Left lung (tissue), 10 donors: Measurements from ENCODE around the gene PRKG1. TPM values are rescaled to one million over a fixed set of nuclear protein-coding genes. Genes with fewer than 3 reads are reported as not detected.
A peak's percentile ranks its signal among the peaks of the same experiment; 100 is the strongest.

Experiments used
- ATAC-seq: fragments of 200-7000 bp; cut with Tn5 transposase; one replicate; pipeline ENCODE4 v1.9.1; 2020; ENCODE audit warnings: moderate library complexity
- DNase-seq, 4 donors: peaks; one replicate each; pipeline ENCODE4 v3.0.0-alpha.2; 2013 to 2020
- H3K27ac ChIP-seq, 2 donors: fragments of 200-600 bp; sonication (generic) in 1 of 2; one replicate each; pipeline versions ENCODE4 v1.5.0 to v1.8.0; 2020 to 2021
- H3K27me3 ChIP-seq, 2 donors: fragments of 200-600 bp; sonication (generic) in 1 of 2; one replicate each; pipeline versions ENCODE4 v1.5.0 to v1.8.0; 2020 to 2021
- H3K36me3 ChIP-seq, 2 donors: fragments of 200-600 bp; sonication (generic) in 1 of 2; one replicate each; pipeline versions ENCODE4 v1.5.0 to v1.8.0; 2020 to 2021
- H3K4me1 ChIP-seq, 2 donors: fragments of 200-600 bp; one replicate each; pipeline ENCODE4 v1.8.0; 2021
- H3K4me3 ChIP-seq, 2 donors: fragments of 200-600 bp; sonication (generic) in 1 of 2; one replicate each; pipeline versions ENCODE4 v1.5.0 to v1.8.0; 2020 to 2021; ENCODE audit warnings: mild to moderate bottlenecking in 1 of 2
- H3K9me3 ChIP-seq, 2 donors: fragments of 200-600 bp; sonication (generic) in 1 of 2; one replicate each; pipeline versions ENCODE4 v1.5.0 to v1.8.0; 2020 to 2021
- CTCF ChIP-seq, 2 donors: fragments of 200-600 bp; sonication (generic) in 1 of 2; IDR thresholded peaks; one replicate each; pipeline versions ENCODE4 v1.5.0 to v1.8.0; 2021; ENCODE audit warnings: antibody characterized with exemption in 2 of 2
- intact Hi-C, 2 donors: fragments of 100-400 bp; cut with DNase I; formaldehyde crosslinking; loops; one replicate each; pipeline versions ENCODE4 v1.11.2 to v1.14.2; 2022
- polyA plus RNA-seq, 6 donors: library from polyadenylated mRNA; unstranded; fragments of 120-200 nt; gene quantifications; one replicate each; pipeline ENCODE4 v1.2.1, GENCODE V29; 2013; ENCODE audit not compliant: insufficient read length in 6 of 6
- total RNA-seq, 2 donors: library from RNA; stranded (reverse); fragmentation: NEBNext Ultra II Directional; extraction: Animal tissue kit (Norgen Biotek cat#: 25700); gene quantifications; one replicate each; pipeline ENCODE4 v1.2.1, GENCODE V29; 2021
- donor health status: DM: no; HTN: yes; CAD: no.
- donor health status: DM: no; HTN: no; CAD: no.

Gene PRKG1
- total and polyA plus RNA-seq, 8 donors: 15.6 to 29.0 (median 17.8) TPM

- intact Hi-C loops: no loop called here
These were observed 1234.2 kb downstream of the PRKG1 start for GRCh38 chr10:52308251-52309031.

GRCh38 chr10:52312942-52313255 lies 1238.6 kb downstream of the PRKG1 start:
- H3K4me3 ChIP-seq: peak overlapping the region; percentile 41 to 42
- ATAC-seq: no peak
- DNase-seq: no peak
- no peaks in the 10 kb centered on the region for H3K36me3 ChIP-seq
- H3K9me3 ChIP-seq: no peaks in the 10 kb centered on the region
- intact Hi-C loops: loop anchor here in 1 of 2 donors (5.0 kb wide), 1 partner anchor 174 kb away; no protein-coding TSS in a partner anchor
- peaks cover 16 to 76% of the 10 kb centered on the region in 2 donors for H3K27me3 ChIP-seq
- no peak overlapping the region for H3K27ac ChIP-seq
- no peak for TF ChIP-seq CTCF (IDR thresholded peaks at IDR 0.05)
- peaks cover 9% of the 10 kb centered on the region in 2 donors for H3K4me1 ChIP-seq

More at GRCh38 chr10:52308251-52309031, 1234.2 kb downstream of the PRKG1 start:
- ATAC-seq (peak; percentile 98), DNase-seq (peak; percentile 49 to 83 (median 72))
- Histone ChIP-seq H3K4me3 (peak overlapping the region; percentile 32), H3K9me3 (no peaks in the 10 kb centered on the region), H3K27me3 (peaks cover 8 to 55% of the 10 kb centered on the region in 2 donors), H3K27ac (no peak overlapping the region), H3K36me3 (no peaks in the 10 kb centered on the region), H3K4me1 (no peaks in the 10 kb centered on the region)
- TF ChIP-seq CTCF (IDR thresholded peaks at IDR 0.05): peak; percentile 46 to 49

GRCh38 chr10:52313256-52313932 lies 1239.1 kb downstream of the PRKG1 start:
- Histone ChIP-seq H3K9me3 (no peaks in the 10 kb centered on the region), H3K4me1 (peaks cover 9% of the 10 kb centered on the region in 2 donors), H3K4me3 (peak overlapping the region; percentile 41 to 42), H3K36me3 (no peaks in the 10 kb centered on the region), H3K27me3 (peaks cover 16 to 71% of the 10 kb centered on the region in 2 donors), H3K27ac (no peak overlapping the region)
- no peak for TF ChIP-seq CTCF (IDR thresholded peaks at IDR 0.05)
- DNase-seq (peak in 1 of 4 donors; percentile 20), ATAC-seq (peak; percentile 23)
- intact Hi-C loops: loop anchor here in 1 of 2 donors (5.0 kb wide), 1 partner anchor 174 kb away; no protein-coding TSS in a partner anchor

- Histone ChIP-seq H3K27me3 (peaks cover 16 to 65% of the 10 kb centered on the region in 2 donors), H3K4me1 (peaks cover 9% of the 10 kb centered on the region in 2 donors), H3K27ac (no peak within 1 kb of the TSS), H3K9me3 (no peaks in the 10 kb centered on the region), H3K36me3 (no peaks in the 10 kb centered on the region), H3K4me3 (peak within 1 kb of the TSS; percentile 41 to 42)
- peak; percentile 53 to 87 (median 62) for DNase-seq
- ATAC-seq: peak; percentile 95
- intact Hi-C loops: loop anchor here in 1 of 2 donors (5.0 kb wide), 1 partner anchor 173 kb away; no protein-coding TSS in a partner anchor
- TF ChIP-seq CTCF (IDR thresholded peaks at IDR 0.05): peak; percentile 55 to 57
These were observed 1239.9 kb downstream of the PRKG1 start, which contains the start of gene DKK1 for GRCh38 chr10:52313933-52314821. TSS of gene DKK1 (plus strand) at chr10:52314281. CDS start at chr10:52314435, 154 bp downstream.
